CD4-positive, alpha-beta memory T cell (primary cell): ENCODE results near the gene KRTAP5-3. TPM values are rescaled to one million over a fixed set of nuclear protein-coding genes. Genes with fewer than 3 reads are reported as not detected.

Experiments
- CTCF ChIA-PET: fragments of 350-600 bp; sonication (Branson Sonifier 250); formaldehyde crosslinking; loops from one replicate; lab custom pipeline; 2021; ENCODE audit warnings: inconsistent platforms; ENCODE audit not compliant: partially characterized antibody; lab: Charles Lee
- POLR2A ChIA-PET: fragments of 350-600 bp; sonication (Branson Sonifier 250); formaldehyde crosslinking; loops from one replicate; lab custom pipeline; 2021; ENCODE audit not compliant: partially characterized antibody; lab: Charles Lee
- DNase-seq, 5 donors: peaks; one replicate each; pipeline versions ENCODE4 v3.0.0 to v3.0.0-alpha.2; 2020 to 2022; ENCODE audit warnings: mixed read lengths in 1 of 5
- H3K27ac ChIP-seq: one replicate; pipeline ENCODE4 v1.7.0; 2013; ENCODE audit warnings: low read depth, low read length
- H3K27me3 ChIP-seq: 2 replicates; pipeline ENCODE4 v1.7.0; 2013; ENCODE audit warnings: mild to moderate bottlenecking, low read length, moderate library complexity; ENCODE audit not compliant: insufficient read depth
- H3K36me3 ChIP-seq: 2 replicates; pipeline ENCODE4 v1.7.0; 2013; ENCODE audit warnings: mild to moderate bottlenecking, low read length, moderate library complexity; ENCODE audit not compliant: insufficient read depth
- H3K4me1 ChIP-seq: 2 replicates; pipeline ENCODE4 v1.7.0; 2013; ENCODE audit warnings: mild to moderate bottlenecking, low read length, moderate library complexity; ENCODE audit not compliant: insufficient read depth
- H3K4me3 ChIP-seq, 2 donors: one replicate each; pipeline ENCODE4 v1.7.0; 2013; ENCODE audit warnings: low read length in 2 of 2, mild to moderate bottlenecking in 1 of 2
- H3K9me3 ChIP-seq, 2 donors: one replicate each; pipeline ENCODE4 v1.7.0; 2013; ENCODE audit warnings: low read length in 2 of 2, control low read depth in 1 of 2; ENCODE audit not compliant: control insufficient read depth in 1 of 2
- H3K27ac Mint-ChIP-seq, 7 donors: one replicate each; pipeline ENCODE4 v1.8.0; 2020 to 2021; ENCODE audit warnings: mixed read lengths in 7 of 7, mild to moderate bottlenecking in 6 of 7, inconsistent platforms in 3 of 7, moderate library complexity in 3 of 7
- H3K27me3 Mint-ChIP-seq, 2 donors: one replicate each; pipeline ENCODE4 v1.8.0; 2020 to 2021; ENCODE audit warnings: mixed read lengths in 2 of 2
- H3K36me3 Mint-ChIP-seq, 2 donors: one replicate each; pipeline ENCODE4 v1.8.0; 2020 to 2021; ENCODE audit warnings: mixed read lengths in 2 of 2, inconsistent platforms in 1 of 2, mild to moderate bottlenecking in 1 of 2
- H3K4me1 Mint-ChIP-seq, 4 donors: one replicate each; pipeline ENCODE4 v1.8.0; 2020 to 2021; ENCODE audit warnings: mixed read lengths in 4 of 4, mild to moderate bottlenecking in 1 of 4
- H3K4me3 Mint-ChIP-seq, 8 donors: one replicate each; pipeline ENCODE4 v1.8.0; 2020 to 2021; ENCODE audit warnings: mixed read lengths in 8 of 8, mild to moderate bottlenecking in 7 of 8, moderate library complexity in 6 of 8, inconsistent platforms in 3 of 8
- H3K9me3 Mint-ChIP-seq, 8 donors: one replicate each; pipeline ENCODE4 v1.8.0; 2020 to 2021; ENCODE audit warnings: mixed read lengths in 8 of 8, mild to moderate bottlenecking in 5 of 8, inconsistent platforms in 3 of 8, moderate library complexity in 1 of 8
- intact Hi-C: fragments of 100-400 bp; cut with micrococcal nuclease; formaldehyde crosslinking; loops from one replicate; pipeline ENCODE4 v1.15.1; 2023
- polyA plus RNA-seq, 2 donors: library from polyadenylated mRNA; unstranded; fragments of 300-500 nt; fragmentation: Illumina TruSeq; gene quantifications; one replicate each; pipeline ENCODE4 v1.2.3, GENCODE V29; 2021
- total RNA-seq, 2 experiments: library from RNA; stranded (reverse); gene quantifications; one replicate each; pipeline ENCODE4 v1.2.3, GENCODE V29; 2021

KRTAP5-3 gene
- total and polyA plus RNA-seq, 4 experiments from 2014 or later = not detected

- no peak overlapping the region for H3K4me3 Mint-ChIP-seq
- H3K36me3 Mint-ChIP-seq = no peaks in the 10 kb centered on the region
- DNase-seq = no peak
- H3K27me3 ChIP-seq = peaks cover 5% of the 10 kb centered on the region
- CTCF ChIA-PET = interaction anchor here (1.5 to 1.6 kb wide), 2 partner anchors 10 to 11 kb away, joined by 4 to 6 read pairs; no protein-coding TSS in a partner anchor
- H3K9me3 Mint-ChIP-seq = no peaks in the 10 kb centered on the region
- no peak overlapping the region for H3K4me3 ChIP-seq
- no peaks in the 10 kb centered on the region for H3K4me1 ChIP-seq
- peaks cover 0 to 5% (median under 1%) of the 10 kb centered on the region in 4 donors for H3K4me1 Mint-ChIP-seq
- no peak overlapping the region for H3K27ac Mint-ChIP-seq
- intact Hi-C loops = no loop called here
- no peak overlapping the region for H3K27ac ChIP-seq
- H3K27me3 Mint-ChIP-seq = peaks cover 13 to 16% of the 10 kb centered on the region in 2 donors
- no peaks in the 10 kb centered on the region for H3K36me3 ChIP-seq
- H3K9me3 ChIP-seq = no peaks in the 10 kb centered on the region
- POLR2A ChIA-PET = no interaction called here
Measured at GRCh38 chr11:1642288-1643145, 34.3 kb upstream of the KRTAP5-3 start.

- ChIA-PET POLR2A (no interaction called here), CTCF (interaction anchor here (1.4 to 4.3 kb wide), 2 partner anchors 10 to 12 kb away, joined by 5 to 28 read pairs; no protein-coding TSS in a partner anchor)
- peaks cover 13 to 16% of the 10 kb centered on the region in 2 donors for H3K27me3 Mint-ChIP-seq
- no peaks in the 10 kb centered on the region for H3K9me3 ChIP-seq
- H3K36me3 ChIP-seq = no peaks in the 10 kb centered on the region
- peaks cover 5% of the 10 kb centered on the region for H3K27me3 ChIP-seq
- peaks cover 0 to 5% (median under 1%) of the 10 kb centered on the region in 4 donors for H3K4me1 Mint-ChIP-seq
- no peaks in the 10 kb centered on the region for H3K36me3 Mint-ChIP-seq
- DNase-seq = no peak
- intact Hi-C loops = no loop called here
- H3K4me3 ChIP-seq = no peak overlapping the region
- no peak overlapping the region for H3K27ac Mint-ChIP-seq
- no peak overlapping the region for H3K4me3 Mint-ChIP-seq
- H3K9me3 Mint-ChIP-seq = no peaks in the 10 kb centered on the region
- no peak overlapping the region for H3K27ac ChIP-seq
- no peaks in the 10 kb centered on the region for H3K4me1 ChIP-seq
Measured at GRCh38 chr11:1641096-1641495, 32.8 kb upstream of the KRTAP5-3 start.

GRCh38 chr11:1640076-1640946, 32.0 kb upstream of the KRTAP5-3 start:
- H3K9me3 Mint-ChIP-seq = no peaks in the 10 kb centered on the region
- Histone ChIP-seq H3K27me3 (peaks cover 5% of the 10 kb centered on the region), H3K4me3 (no peak overlapping the region), H3K4me1 (no peaks in the 10 kb centered on the region), H3K36me3 (no peaks in the 10 kb centered on the region), H3K27ac (no peak overlapping the region), H3K9me3 (no peaks in the 10 kb centered on the region)
- DNase-seq = peak in 4 of 5 donors; percentile 16 to 36 (median 20)
- no peak overlapping the region for H3K4me3 Mint-ChIP-seq
- no peak overlapping the region for H3K27ac Mint-ChIP-seq
- no peaks in the 10 kb centered on the region for H3K36me3 Mint-ChIP-seq
- intact Hi-C loops = no loop called here
- H3K27me3 Mint-ChIP-seq = peaks cover 13 to 20% of the 10 kb centered on the region in 2 donors
- CTCF ChIA-PET = interaction anchor here (0.8 to 4.3 kb wide), 11 partner anchors 9 to 511 kb away, joined by 3 to 28 read pairs (median 4); partner anchors contain the start of gene KRTAP5-2
- peaks cover 0 to 5% (median under 1%) of the 10 kb centered on the region in 4 donors for H3K4me1 Mint-ChIP-seq
- POLR2A ChIA-PET = no interaction called here

GRCh38 chr11:1639666-1640065, 31.4 kb upstream of the KRTAP5-3 start:
- Histone ChIP-seq H3K9me3 (no peaks in the 10 kb centered on the region), H3K27me3 (peaks cover 5% of the 10 kb centered on the region), H3K4me1 (no peaks in the 10 kb centered on the region), H3K4me3 (no peak overlapping the region), H3K27ac (no peak overlapping the region), H3K36me3 (no peaks in the 10 kb centered on the region)
- ChIA-PET CTCF (interaction anchor here (0.8 to 4.3 kb wide), 12 partner anchors 9 to 512 kb away, joined by 3 to 28 read pairs (median 4); partner anchors contain the start of gene KRTAP5-2), POLR2A (no interaction called here)
- Mint-ChIP-seq H3K36me3 (no peaks in the 10 kb centered on the region), H3K27ac (no peak overlapping the region), H3K4me3 (no peak overlapping the region), H3K9me3 (no peaks in the 10 kb centered on the region), H3K27me3 (peaks cover 13 to 19% of the 10 kb centered on the region in 2 donors), H3K4me1 (peaks cover 0 to 5% (median under 1%) of the 10 kb centered on the region in 4 donors)
- no peak for DNase-seq
- intact Hi-C loops = no loop called here

GRCh38 chr11:1639102-1639620, 30.9 kb upstream of the KRTAP5-3 start:
- H3K4me1 ChIP-seq = no peaks in the 10 kb centered on the region
- no peak overlapping the region for H3K4me3 ChIP-seq
- H3K36me3 ChIP-seq = no peaks in the 10 kb centered on the region
- peaks cover 5% of the 10 kb centered on the region for H3K27me3 ChIP-seq
- Mint-ChIP-seq H3K9me3 (no peaks in the 10 kb centered on the region), H3K36me3 (no peaks in the 10 kb centered on the region), H3K27me3 (peaks cover 12 to 16% of the 10 kb centered on the region in 2 donors), H3K4me3 (no peak overlapping the region), H3K4me1 (peaks cover 0 to 5% (median under 1%) of the 10 kb centered on the region in 4 donors), H3K27ac (no peak overlapping the region)
- ChIA-PET CTCF (interaction anchor here (0.8 to 4.3 kb wide), 12 partner anchors 8 to 513 kb away, joined by 3 to 28 read pairs (median 4); partner anchors contain the start of gene KRTAP5-2), POLR2A (no interaction called here)
- DNase-seq = no peak
- H3K27ac ChIP-seq = no peak overlapping the region
- no peaks in the 10 kb centered on the region for H3K9me3 ChIP-seq
- intact Hi-C loops = no loop called here

GRCh38 chr11:1638344-1638743, 30.1 kb upstream of the KRTAP5-3 start:
- Mint-ChIP-seq H3K36me3 (no peaks in the 10 kb centered on the region), H3K4me1 (peaks cover 0 to 5% (median under 1%) of the 10 kb centered on the region in 4 donors), H3K9me3 (no peaks in the 10 kb centered on the region), H3K27me3 (peaks cover 10 to 21% of the 10 kb centered on the region in 2 donors), H3K4me3 (no peak overlapping the region), H3K27ac (no peak overlapping the region)
- no peak for DNase-seq
- ChIA-PET POLR2A (no interaction called here), CTCF (interaction anchor here (1.0 to 4.3 kb wide), 6 partner anchors 12 to 42 kb away, joined by 3 to 28 read pairs (median 7); no protein-coding TSS in a partner anchor)
- Histone ChIP-seq H3K4me1 (no peaks in the 10 kb centered on the region), H3K4me3 (no peak overlapping the region), H3K9me3 (no peaks in the 10 kb centered on the region), H3K36me3 (no peaks in the 10 kb centered on the region), H3K27me3 (peaks cover 5% of the 10 kb centered on the region), H3K27ac (no peak overlapping the region)
- intact Hi-C loops = no loop called here
